Stimulated activated CD4-positive, alpha-beta T cell treated with anti-CD3 and anti-CD28 coated beads, Interleukin-15, amount 100 ng/mL, for 24 hours (primary cell): Measurements from ENCODE around the gene SLC38A5.
"Not testable (repeated sequence)": the region's sequence is repeated elsewhere in the genome, so short reads cannot be mapped to it uniquely, and the experiment has no call there.

Experiments used
- DNase-seq: peaks from one replicate; pipeline ENCODE4 v3.0.0-alpha.2; 2020

The SLC38A5 gene

DNA sequence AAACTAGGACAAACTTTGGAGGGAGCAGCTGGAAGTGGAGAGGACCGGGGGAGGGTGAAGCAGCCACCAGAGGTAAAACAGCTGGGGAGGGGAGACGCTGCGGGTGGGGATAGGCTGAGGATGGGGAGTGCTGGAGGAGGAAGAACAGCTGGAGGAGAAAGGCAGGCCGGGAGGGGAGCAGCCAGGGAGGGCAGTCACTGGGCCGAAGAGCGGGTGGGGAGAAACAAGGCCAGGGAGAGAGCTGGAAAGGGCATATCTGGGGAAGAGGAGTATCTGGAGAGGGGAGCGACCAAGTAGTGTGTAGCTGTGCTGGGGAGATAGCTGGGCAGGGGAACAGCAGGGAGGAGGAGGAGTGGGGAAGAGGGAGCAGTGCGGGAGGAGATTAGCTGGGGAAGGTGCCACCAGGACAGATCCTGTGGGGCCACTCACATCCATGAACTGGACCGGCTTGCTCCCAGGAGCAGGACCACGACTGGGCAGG lies 2.7 kb downstream of the SLC38A5 start:
- no peak for DNase-seq

DNA sequence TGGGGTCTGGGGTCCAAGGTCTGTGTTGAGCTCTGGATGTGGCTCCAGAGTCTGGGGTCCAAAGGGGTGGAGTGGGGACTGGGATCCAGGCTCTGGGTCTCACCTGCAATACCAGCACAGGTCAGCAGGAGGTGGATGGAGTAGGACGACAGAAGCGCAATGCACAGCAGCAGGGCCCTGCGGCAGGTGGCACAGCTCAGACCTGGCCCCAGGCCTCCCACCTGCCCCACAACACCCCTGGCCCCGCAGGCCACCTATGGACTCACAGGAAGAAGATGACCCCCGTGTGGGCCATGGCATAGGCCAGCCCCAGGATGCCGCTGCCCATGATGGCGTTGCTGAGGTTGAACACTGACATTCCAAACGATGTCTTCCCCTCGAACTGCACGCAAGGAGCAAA lies 3.4 kb downstream of the SLC38A5 start:
- peak; percentile 60 for DNase-seq

GRCh38 chrX:48465336-48465933 lies 4.6 kb downstream of the SLC38A5 start:
- DNase-seq = no peak

DNA sequence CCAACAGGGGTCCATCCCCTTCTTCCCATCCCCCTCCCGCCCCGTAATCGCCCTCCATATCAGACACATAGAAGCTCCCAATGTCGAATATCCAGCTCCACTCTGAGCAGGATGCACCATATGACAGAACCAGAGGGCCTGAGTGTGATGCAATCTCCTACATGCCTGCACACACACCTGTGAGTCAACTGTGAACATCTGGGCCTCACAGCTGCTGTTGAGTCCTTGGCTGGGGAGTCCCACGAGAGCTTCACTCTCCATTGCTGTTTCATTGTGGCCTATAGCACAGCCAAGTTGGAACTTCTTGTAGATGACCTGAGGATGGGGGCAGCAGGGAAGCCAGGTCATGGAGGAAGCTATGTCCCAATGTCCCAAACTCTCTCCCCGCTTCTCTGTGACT lies 8.2 kb downstream of the SLC38A5 start:
- DNase-seq = no peak

- DNase-seq = no peak
These were observed 9.5 kb downstream of the SLC38A5 start for GRCh38 chrX:48460606-48461005.

DNA sequence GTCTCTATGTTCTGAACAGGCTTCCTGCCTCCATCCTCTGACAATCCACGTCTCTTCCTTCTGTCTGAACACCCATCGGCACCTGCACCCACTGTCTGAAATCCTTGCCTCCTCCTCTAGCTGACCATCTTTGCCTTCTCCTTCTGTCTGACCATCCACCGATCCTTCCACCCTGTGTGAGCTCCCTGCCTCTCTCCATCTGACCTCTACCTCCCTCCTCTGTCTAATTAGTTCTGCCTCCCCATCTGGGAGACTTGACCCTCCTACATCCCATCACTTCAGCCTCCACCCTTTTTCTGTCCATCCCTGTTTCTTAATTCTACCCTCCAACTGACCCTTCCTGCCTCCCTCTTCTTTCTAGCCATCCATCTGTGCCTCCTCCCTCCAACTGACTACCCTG lies 10.0 kb downstream of the SLC38A5 start:
- DNase-seq = no peak

GRCh38 chrX:48459483-48459882 lies 10.6 kb downstream of the SLC38A5 start:
- DNase-seq = no peak

GRCh38 chrX:48458711-48459110 lies 11.3 kb downstream of the SLC38A5 start:
- DNase-seq = no peak

GRCh38 chrX:48456628-48457331 lies 13.3 kb downstream of the SLC38A5 start:
- no peak for DNase-seq

DNA sequence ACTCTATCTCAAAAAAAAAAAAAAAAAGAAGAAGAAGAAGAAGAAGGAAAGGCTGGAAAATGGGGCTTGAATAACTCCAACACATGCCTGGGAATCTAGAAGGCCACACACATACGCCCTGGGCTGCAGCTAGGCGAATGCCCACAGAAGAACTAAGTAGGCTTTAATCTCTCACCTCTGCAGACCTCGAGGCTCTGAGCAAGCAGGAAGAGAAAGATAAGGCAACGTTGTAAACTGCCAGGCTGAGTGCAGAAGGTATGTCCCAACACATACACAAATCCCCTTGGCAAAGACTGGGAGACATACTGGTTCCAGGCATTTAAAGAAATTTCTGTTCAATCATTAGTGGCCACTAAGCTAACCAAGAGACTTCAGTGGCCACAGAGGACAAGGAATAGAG lies 18.4 kb downstream of the SLC38A5 start:
- DNase-seq = no peak

- no peak for DNase-seq
These were observed 20.0 kb downstream of the SLC38A5 start for GRCh38 chrX:48450076-48450475.

- not testable (repeated sequence) for DNase-seq
These were observed 22.9 kb downstream of the SLC38A5 start for GRCh38 chrX:48447201-48447600.

- DNase-seq = not testable (repeated sequence)
These were observed 36.3 kb downstream of the SLC38A5 start for GRCh38 chrX:48433713-48434112.

DNA sequence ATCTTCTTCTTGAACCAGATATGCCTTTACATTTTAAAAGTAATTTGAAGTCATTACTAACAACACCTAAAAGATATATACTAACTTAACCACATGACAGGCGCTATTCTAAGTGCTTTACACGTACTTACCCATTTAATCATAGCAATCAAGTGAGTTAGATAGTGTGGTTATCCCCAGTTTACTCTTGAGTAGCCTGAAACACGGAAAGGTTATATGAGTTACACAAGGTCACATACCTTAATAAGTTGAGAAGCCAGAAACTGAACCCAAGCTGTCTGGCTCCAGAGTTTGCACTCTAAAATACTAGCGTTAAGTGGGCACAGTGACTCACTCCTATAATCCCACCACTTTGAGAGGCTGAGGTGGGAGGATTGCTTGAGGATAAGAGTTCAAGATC lies 39.9 kb downstream of the SLC38A5 start:
- DNase-seq = not testable (repeated sequence)

- DNase-seq = not testable (repeated sequence)
These were observed 40.5 kb downstream of the SLC38A5 start for GRCh38 chrX:48429606-48430005.

DNA sequence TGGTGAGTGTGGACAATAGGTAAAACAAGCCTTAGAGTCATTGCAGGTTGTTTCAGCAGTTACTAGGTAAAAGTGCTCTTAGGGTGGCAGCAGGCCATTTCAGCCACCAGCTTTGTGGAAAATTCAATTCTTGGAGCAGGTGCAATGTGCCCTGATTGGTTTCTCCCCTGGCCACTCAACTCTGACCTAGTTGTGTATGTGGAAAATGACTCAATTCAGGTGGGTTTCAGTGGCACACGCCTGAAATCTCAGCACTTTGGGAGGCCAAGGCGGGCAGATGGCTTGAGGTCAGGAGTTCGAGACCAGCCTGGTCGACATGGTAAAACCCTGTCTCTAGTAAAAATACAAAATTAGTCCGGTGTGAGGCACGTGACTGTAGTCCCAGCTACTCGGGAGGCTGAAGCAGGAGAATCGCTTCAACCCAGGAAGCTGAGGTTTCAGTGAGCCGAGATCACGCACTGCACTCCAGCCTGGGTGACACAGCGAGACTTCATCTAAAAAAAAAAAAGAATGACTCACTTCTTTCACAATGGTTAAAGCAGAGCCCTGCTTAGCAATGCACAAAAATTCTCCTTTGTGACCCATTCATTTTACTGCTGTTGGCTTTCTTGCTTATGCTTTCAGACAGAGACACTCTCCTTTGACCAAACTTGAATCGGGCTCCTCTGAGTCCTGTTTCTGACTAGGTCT lies 42.9 kb downstream of the SLC38A5 start:
- not testable (repeated sequence) for DNase-seq

- DNase-seq = not testable (repeated sequence)
These were observed 58.2 kb downstream of the SLC38A5 start, which contains the start of gene SSX4B for GRCh38 chrX:48411860-48412259. Gene SSX4B, minus strand, starts transcription at chrX:48411960. Its CDS starts 588 bp downstream, at chrX:48411372.
